Lower leg skin (tissue), 3 donors: Measurements from ENCODE around the gene CACNG8.

Experiments used
- POLR2A ChIP-seq, 2 donors: fragments of 450-650 bp; IDR thresholded peaks; one replicate each; pipeline ENCODE4 v1.6.1; 2016 to 2017; ENCODE audit warnings: antibody characterized with exemption in 2 of 2, mild to moderate bottlenecking in 1 of 2, moderate library complexity in 1 of 2
- TF ChIP-seq, protein P1 (sequence below), 3 donors: fragments of 450-650 bp; IDR thresholded peaks; one replicate each; pipeline ENCODE4 v1.5.1; 2016; ENCODE audit warnings: antibody characterized with exemption in 3 of 3, mild to moderate bottlenecking in 3 of 3, moderate library complexity in 2 of 3

DNA sequence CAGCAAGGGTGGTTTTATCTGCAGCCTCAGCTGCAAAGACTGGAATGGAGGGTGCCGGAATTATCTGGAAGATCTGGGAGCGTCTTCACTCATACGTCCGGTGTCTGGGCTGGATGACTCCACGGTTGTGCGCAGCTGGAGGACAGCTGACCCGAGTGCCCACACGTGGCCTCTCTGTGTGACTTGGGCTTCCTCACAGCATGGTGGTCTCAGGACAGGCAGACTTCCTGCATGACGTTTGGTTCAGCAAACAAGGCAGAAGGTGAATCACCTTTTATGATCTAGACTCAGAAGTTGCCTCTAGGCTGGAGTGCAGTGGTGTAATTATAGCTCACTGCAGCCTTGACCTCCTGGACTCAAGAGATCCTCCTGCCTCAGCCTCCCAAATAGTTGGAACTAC, 61.9 kb downstream of the CACNG8 start:
- TF ChIP-seq, protein P1, sequence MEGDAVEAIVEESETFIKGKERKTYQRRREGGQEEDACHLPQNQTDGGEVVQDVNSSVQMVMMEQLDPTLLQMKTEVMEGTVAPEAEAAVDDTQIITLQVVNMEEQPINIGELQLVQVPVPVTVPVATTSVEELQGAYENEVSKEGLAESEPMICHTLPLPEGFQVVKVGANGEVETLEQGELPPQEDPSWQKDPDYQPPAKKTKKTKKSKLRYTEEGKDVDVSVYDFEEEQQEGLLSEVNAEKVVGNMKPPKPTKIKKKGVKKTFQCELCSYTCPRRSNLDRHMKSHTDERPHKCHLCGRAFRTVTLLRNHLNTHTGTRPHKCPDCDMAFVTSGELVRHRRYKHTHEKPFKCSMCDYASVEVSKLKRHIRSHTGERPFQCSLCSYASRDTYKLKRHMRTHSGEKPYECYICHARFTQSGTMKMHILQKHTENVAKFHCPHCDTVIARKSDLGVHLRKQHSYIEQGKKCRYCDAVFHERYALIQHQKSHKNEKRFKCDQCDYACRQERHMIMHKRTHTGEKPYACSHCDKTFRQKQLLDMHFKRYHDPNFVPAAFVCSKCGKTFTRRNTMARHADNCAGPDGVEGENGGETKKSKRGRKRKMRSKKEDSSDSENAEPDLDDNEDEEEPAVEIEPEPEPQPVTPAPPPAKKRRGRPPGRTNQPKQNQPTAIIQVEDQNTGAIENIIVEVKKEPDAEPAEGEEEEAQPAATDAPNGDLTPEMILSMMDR (IDR thresholded peaks at IDR 0.05): no peak
- no peak for TF ChIP-seq POLR2A (IDR thresholded peaks at IDR 0.05)
